ENCODE data around the gene DDX23.

- TF ChIP-seq CTCF (IDR thresholded peaks at IDR 0.05) (no peak), POLR2A (IDR thresholded peaks at IDR 0.05) (no peak)
Observed at GRCh38 chr12:48783432-48783831, 68.5 kb downstream of the DDX23 start.
